ENCODE results near the gene POU3F1.
A peak's percentile ranks its signal among the peaks of the same experiment; 100 is the strongest.
"Not testable (repeated sequence)": the region's sequence is repeated elsewhere in the genome, so short reads cannot be mapped to it uniquely, and the experiment has no call there.

The POU3F1 gene

GRCh38 chr1:38046884-38047602 lies 450 bp upstream of the POU3F1 start:
- peak; percentile 81 for DNase-seq

DNA sequence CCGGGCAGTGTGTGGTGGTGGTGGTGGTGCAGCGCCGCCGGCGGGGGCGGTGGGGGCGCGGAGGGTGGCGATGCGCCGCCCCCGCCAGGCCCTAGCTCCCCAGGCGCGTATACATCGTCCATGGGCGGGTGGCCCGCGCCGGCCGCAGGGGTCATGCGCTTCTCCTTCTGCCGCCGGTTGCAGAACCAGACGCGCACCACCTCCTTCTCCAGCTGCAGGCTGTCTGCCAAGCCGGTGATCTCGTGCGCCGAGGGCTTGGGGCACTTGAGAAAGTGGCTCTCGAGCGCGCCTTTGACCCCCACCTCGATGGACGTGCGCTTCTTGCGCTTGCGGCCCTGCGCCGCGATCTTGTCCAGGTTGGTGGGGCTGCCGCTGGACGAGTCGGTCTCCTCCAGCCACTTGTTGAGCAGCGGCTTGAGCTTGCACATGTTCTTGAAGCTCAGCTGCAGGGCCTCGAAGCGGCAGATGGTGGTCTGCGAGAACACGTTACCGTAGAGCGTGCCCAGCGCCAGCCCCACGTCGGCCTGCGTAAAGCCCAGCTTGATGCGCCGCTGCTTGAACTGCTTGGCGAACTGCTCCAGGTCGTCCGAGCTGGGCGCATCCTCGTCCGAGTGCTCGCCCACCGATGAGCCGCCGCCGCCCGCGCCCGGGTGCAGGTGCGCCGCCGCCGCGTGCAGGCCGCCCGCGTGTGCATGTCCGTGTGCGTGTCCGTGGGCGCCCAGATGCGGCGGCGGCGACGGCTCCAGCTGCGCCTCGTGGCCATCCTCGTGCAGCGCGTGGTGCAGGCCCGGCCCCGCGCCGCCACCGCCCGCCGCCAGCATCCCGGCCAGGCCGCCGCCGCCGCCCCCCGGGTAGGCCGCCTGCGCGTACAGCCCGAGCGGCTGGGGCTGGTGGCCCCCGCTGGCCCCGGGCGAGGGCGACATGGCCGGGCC lies 926 bp downstream of the POU3F1 start:
- peak; percentile 75 for DNase-seq

- DNase-seq: no peak
These were observed 2.1 kb downstream of the POU3F1 start for GRCh38 chr1:38044221-38045215.

DNA sequence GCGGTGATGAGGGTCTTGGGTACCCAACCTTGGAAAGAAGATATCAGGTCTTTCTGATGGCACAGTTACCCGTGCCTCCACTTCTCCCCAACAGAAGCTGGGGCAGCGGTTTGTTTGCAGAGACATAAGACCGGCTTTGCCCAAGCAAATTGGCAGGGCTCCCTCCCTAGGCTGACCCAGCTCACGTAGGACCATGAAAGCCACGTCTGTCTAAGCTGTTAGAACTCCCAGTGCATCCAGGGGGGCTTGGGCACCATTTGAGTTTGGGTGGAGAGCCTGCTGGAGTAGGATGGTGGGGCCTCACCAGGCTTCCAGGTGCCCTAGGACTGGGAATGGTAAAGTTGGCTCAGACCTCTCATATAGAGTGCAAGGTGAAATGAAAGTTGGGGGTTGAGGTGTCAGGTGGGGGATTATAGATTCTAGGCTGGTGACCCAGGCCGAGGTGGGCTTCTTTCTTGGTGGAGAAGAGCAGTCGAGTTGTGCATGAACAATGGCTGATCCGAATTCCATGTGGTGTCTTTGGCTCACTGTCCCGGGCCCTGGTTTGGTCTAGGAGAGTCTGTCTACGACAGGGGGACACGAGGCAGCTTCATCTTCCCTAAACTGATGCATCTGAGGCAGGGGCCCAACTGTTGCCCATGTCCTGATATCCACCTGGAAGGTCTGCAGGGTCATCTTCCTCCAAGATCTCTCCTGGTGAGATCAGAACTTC lies 3.4 kb downstream of the POU3F1 start:
- no peak for DNase-seq

GRCh38 chr1:38041936-38042834 lies 4.4 kb downstream of the POU3F1 start:
- no peak for DNase-seq

DNA sequence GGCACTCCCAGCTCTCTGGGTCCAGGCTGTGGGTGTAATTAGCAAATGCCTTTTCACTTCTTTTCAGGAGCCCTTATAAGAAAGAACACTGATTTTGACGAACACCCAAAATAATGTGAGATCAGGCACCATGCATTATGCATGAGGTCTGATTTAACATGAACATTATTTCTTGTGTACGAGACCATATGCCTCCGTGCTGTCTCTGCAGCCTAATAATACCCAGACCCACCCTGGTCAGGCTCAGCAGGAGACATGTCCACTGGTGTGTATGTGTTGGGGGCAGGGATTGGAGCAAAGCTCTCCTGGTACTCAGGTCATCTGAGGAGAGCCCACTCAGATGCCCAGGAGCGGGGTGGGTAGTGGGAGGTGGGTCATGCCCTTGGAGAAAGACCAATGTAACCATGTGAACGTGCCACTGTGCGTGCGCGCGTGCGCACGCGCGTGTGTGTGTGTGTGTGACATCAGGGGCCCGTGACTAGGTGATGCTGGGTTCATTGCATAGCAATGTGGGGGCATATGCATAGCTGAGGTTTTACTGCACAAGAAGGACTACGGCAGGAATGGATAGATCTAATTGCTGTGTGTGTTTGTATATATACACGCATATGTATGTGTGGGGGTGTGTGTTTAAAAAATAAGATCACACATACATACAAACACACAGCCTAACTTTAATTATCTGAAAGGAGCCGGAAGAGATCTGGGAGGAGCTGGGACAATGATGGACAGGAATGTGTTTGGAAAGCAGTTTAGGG lies 7.1 kb downstream of the POU3F1 start:
- no peak for DNase-seq

GRCh38 chr1:38038861-38039260 lies 7.7 kb downstream of the POU3F1 start:
- DNase-seq: no peak

GRCh38 chr1:38037221-38037939 lies 9.2 kb downstream of the POU3F1 start:
- DNase-seq: no peak

DNA sequence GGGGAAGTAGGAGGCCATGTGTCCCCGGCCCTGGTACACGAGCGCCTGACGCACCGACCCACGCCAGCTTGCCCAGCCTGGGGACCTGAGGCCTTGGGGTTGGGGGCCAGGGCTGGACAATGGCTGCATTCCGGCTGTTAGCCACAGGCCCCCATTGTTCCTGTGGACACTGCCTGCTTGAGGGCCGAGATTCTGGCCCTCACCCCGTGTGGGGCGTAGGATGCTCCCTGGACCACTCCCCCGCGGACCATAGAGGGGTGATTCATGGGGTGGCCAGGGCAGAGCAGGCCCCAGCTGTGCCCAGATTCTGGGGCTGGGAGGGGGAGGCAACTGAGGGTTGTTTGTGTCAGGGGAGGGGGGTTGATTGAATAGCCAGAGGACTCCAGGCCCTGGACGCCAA lies 11.7 kb downstream of the POU3F1 start:
- DNase-seq: no peak

DNA sequence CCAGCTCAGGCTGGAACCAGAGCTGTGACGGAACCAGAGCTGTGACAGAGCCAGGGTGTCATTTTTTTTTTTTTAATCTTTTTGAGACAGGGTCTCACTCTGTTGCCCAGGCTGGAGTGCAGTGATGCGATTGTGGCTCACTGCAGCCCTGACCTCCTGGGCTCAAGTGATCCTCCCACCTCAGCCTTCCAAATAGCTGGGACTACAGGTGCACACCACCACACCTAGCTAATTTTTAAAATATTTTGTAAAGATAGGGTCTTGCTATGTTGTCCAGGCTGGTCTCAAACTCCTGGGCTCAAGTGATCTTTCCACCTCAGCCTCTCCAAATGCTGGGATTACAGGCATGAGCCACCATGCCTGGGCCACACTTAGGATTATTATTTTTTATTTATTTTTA lies 13.6 kb downstream of the POU3F1 start:
- not testable (repeated sequence) for DNase-seq

GRCh38 chr1:38031513-38031866 lies 15.1 kb downstream of the POU3F1 start:
- DNase-seq: no peak

- DNase-seq: no peak
These were observed 15.7 kb downstream of the POU3F1 start for GRCh38 chr1:38030596-38031512.

GRCh38 chr1:38029685-38030511 lies 16.7 kb downstream of the POU3F1 start:
- no peak for DNase-seq

DNA sequence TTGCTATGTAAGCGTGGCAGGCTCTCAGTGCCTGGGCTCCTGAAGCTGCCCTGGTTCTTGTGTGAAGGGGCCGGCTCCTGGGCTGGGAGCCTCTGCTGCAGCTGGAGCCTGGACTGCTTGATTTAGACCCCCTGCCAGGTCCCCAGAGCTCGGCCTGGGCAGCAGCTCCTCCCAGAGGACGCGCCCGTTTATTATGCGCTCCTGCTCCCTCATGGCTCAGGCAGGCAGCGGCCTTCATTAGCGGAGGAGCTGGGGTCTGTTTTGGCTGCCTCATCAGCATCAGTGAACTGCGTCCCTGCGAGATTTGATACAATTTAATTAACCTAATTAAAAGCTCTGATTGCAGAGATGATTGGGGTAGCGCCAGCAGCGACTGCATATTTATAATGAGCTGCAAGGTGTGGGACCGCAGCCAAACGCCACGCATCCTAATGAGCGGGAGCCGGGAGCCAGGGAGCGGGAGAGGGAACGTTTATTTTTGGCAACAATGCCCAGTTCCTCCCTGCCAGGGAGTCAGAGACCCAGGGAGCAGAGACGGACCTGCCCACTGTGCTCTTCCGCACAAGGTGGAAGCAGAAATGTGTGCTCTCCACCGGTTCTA lies 17.4 kb downstream of the POU3F1 start:
- peak; percentile 72 for DNase-seq

GRCh38 chr1:38028671-38029070 lies 17.9 kb downstream of the POU3F1 start:
- no peak for DNase-seq

- DNase-seq: peak; percentile 63
These were observed 18.4 kb downstream of the POU3F1 start for GRCh38 chr1:38028105-38028591.

Data from DMS79 treated with DMSO at 0.1 percent for 48 hours (cell line).